Duodenal mucosa (tissue), 2 donors: Measurements from ENCODE around the gene THEMIS.
A peak's percentile ranks its signal among the peaks of the same experiment; 100 is the strongest.
"Not testable (repeated sequence)": the region's sequence is repeated elsewhere in the genome, so short reads cannot be mapped to it uniquely, and the experiment has no call there.

Experiments used
- H3K27ac ChIP-seq: one replicate; pipeline ENCODE4 v1.7.0; 2013; ENCODE audit warnings: low read depth, low read length
- H3K27me3 ChIP-seq, 2 donors: one replicate each; pipeline ENCODE4 v1.7.0; 2013; ENCODE audit warnings: low read length in 2 of 2, control low read depth in 1 of 2; ENCODE audit not compliant: insufficient read depth in 2 of 2, control insufficient read depth in 1 of 2
- H3K36me3 ChIP-seq, 2 donors: one replicate each; pipeline ENCODE4 v1.7.0; 2013; ENCODE audit warnings: low read length in 2 of 2, control low read depth in 1 of 2; ENCODE audit not compliant: insufficient read depth in 2 of 2, control insufficient read depth in 1 of 2
- H3K4me1 ChIP-seq, 2 donors: one replicate each; pipeline ENCODE4 v1.7.0; 2013; ENCODE audit warnings: low read length in 2 of 2, control low read depth in 1 of 2; ENCODE audit not compliant: insufficient read depth in 2 of 2, control insufficient read depth in 1 of 2
- H3K4me3 ChIP-seq, 2 donors: one replicate each; pipeline ENCODE4 v1.7.0; 2013; ENCODE audit warnings: low read length in 2 of 2, low read depth in 1 of 2
- H3K9ac ChIP-seq, 2 donors: one replicate each; pipeline ENCODE4 v1.7.0; 2013; ENCODE audit warnings: low read length in 2 of 2, low read depth in 1 of 2
- H3K9me3 ChIP-seq, 2 donors: one replicate each; pipeline ENCODE4 v1.7.0; 2013; ENCODE audit warnings: low read length in 2 of 2, control low read depth in 1 of 2; ENCODE audit not compliant: control insufficient read depth in 1 of 2

The THEMIS gene

DNA sequence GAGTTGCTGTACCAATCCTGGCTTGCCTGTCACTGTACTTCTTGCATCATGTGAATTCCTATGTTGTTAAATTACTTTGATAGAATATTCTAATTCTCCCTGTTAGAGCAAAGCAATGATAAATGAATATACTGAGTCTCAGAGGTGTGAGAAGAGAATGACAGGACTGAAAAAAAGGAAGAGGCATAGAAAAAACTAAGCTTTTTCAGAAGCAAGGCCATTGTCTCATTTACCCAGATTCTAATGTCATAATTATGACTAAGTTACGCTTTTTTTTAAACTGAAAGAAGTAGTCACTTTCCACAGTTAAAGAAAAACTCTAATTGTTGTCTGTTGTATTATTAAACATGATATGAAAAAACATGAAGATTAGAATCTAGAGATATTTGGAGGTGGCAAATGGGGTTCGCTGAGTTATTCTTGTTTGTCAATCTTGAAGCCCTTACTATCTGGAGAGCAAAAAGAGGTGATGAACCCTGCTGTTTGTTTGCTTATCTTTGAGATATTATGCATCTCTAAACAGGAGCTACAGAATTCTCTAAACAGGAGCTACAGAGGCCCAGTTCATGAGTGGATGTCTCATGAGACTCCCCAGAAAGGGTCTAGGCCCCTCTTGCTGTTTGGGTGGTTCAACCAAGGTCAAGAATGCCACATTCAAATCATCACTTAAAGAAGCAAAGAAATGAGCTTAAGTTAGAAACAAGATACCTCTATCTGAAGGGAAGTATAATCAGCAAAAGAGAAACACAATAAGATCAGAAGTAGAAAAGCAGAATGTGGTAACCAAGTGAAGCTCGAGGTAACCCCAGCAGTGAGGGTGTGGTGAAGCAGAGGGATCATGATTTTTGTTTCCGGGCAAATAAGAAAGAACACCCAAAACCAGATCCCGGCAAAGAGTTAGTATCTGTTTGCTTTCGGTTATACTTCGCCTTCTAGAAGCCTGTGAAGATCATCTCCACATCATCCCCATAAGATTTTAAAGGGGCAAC is 33.3 kb upstream of the THEMIS start:
- no peaks in the 10 kb centered on the region for H3K4me1 ChIP-seq
- H3K36me3 ChIP-seq = no peaks in the 10 kb centered on the region
- no peaks in the 10 kb centered on the region for H3K27me3 ChIP-seq
- peaks cover 8 to 9% of the 10 kb centered on the region in 2 donors for H3K9me3 ChIP-seq
- H3K4me3 ChIP-seq = no peak overlapping the region
- no peak overlapping the region for H3K27ac ChIP-seq
- no peak overlapping the region for H3K9ac ChIP-seq

DNA sequence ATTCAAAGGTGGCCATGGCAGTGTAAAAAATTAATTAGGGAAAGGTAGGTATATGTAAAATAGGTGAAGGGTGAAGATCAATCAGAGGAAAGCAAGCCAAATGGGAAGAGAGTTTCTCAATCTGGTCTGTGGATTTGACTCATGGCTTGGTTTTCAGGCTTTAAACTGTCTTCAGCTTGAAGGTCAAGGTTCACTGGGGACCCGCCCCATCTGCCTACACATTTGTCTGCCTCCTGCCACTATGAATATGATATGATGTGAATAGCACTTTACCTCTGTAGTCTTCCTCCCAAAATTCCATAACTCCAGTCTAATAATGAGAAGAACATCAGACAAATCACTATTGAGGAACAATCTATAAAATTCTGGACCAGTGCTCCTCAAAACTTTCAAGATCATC is 32.3 kb upstream of the THEMIS start:
- Histone ChIP-seq H3K9ac (no peak overlapping the region), H3K36me3 (no peaks in the 10 kb centered on the region), H3K27ac (no peak overlapping the region), H3K4me3 (no peak overlapping the region), H3K9me3 (peaks cover 8 to 9% of the 10 kb centered on the region in 2 donors), H3K27me3 (no peaks in the 10 kb centered on the region), H3K4me1 (no peaks in the 10 kb centered on the region)

DNA sequence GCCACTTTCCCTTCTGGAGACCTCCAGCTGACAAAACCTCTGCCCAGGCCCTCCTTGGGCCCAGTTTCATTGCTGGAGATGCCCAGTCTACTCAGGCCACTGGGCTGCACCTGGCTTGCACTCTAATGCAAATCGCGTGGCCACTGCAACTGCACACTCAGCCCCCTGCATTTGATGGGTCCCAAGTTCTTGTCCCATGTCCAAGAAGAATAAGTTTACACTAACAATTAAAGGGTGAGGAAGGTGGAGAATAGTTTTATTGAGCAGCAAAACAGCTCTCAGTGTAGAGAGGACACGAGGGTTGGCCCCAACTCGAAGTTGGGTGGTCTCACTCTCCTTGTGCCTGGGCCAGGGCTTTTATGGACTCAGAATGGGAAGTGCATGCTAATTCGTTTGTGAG is 31.9 kb upstream of the THEMIS start:
- no peaks in the 10 kb centered on the region for H3K36me3 ChIP-seq
- no peak overlapping the region for H3K27ac ChIP-seq
- no peak overlapping the region for H3K9ac ChIP-seq
- H3K9me3 ChIP-seq = peaks cover 8 to 9% of the 10 kb centered on the region in 2 donors
- H3K4me1 ChIP-seq = no peaks in the 10 kb centered on the region
- no peak overlapping the region for H3K4me3 ChIP-seq
- no peaks in the 10 kb centered on the region for H3K27me3 ChIP-seq

DNA sequence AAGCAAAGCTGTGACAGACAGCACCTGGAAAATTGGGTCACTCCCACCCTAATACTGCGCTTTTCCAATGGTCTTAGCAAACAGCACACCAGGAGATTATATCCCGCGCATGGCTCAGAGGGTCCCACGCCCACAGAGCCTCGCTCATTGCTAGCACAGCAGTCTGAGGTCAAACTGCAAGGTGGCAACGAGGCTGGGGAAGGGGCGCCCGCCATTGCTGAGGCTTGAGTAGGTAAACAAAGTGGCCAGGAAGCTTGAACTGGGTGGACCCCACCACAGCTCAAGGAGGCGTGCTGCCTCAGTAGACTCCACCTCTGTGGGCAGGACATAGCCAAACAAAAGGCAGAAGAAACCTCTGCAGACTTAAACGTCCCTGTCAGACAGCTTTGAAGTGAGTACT is 25.6 kb upstream of the THEMIS start:
- not testable (repeated sequence) for H3K4me3 ChIP-seq, H3K36me3 ChIP-seq, H3K27me3 ChIP-seq, H3K4me1 ChIP-seq, H3K27ac ChIP-seq, H3K9ac ChIP-seq, H3K9me3 ChIP-seq

DNA sequence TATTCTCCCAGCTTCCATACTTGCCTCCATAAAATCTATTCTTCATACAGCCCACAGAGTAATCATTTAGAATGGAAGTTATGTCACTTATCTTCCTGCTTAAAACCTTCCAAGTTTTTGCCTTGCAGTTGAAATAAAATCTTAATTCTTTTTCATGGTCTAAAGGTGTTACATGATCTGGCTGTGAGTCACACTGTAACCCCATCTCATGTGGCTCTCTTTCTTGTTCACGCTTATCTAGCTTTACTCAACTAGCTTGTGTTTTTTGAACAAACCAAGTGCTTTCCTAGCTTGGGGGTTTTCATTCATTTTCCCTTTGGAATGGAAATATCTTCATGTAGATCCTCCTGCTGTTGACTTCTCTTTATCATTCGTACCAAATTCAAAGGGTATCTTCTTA is 23.6 kb upstream of the THEMIS start:
- Histone ChIP-seq H3K4me3 (no peak overlapping the region), H3K36me3 (no peaks in the 10 kb centered on the region), H3K4me1 (no peaks in the 10 kb centered on the region), H3K9me3 (no peaks in the 10 kb centered on the region), H3K27ac (no peak overlapping the region), H3K9ac (no peak overlapping the region), H3K27me3 (no peaks in the 10 kb centered on the region)

DNA sequence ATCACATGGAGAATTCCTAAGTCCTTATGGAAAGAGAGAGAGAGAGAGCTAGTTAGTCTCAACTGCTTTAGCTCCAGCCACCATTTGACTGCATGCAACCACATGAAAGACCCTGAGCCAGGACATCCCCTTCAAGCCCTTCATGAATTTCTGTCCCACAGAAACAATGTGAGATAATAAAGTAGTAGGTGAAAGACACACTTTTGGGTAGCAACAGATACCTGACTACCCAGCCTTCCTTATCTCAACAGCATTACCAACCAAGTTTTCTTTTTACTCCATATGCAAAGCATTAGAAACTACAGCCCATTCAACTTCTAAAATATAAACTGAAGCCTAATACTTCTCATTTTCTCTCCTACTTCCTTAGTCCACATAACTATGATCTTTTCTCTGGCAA is 23.2 kb upstream of the THEMIS start:
- Histone ChIP-seq H3K4me1 (no peaks in the 10 kb centered on the region), H3K27me3 (no peaks in the 10 kb centered on the region), H3K36me3 (no peaks in the 10 kb centered on the region), H3K9ac (no peak overlapping the region), H3K27ac (no peak overlapping the region), H3K4me3 (no peak overlapping the region), H3K9me3 (no peaks in the 10 kb centered on the region)

DNA sequence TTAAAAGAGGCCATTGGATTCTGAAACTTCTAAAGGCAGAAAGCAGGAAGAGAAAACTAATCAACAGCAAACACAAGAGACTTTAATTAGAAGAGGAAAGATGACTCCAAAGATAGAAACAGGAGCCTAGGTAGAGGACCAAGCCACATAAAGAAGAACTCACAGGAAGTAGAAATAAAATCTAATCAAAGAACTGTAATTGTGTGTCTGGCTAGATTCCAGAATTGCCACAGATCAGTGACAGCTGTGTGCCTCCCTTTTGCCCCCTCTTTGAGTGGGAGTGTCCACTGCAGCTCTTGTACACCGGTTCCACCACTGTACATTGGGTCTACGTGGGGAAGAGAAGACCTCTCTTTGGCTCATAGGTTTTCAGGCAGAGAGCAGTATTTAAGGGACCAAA is 22.3 kb upstream of the THEMIS start:
- H3K9ac ChIP-seq = no peak overlapping the region
- H3K27ac ChIP-seq = no peak overlapping the region
- H3K36me3 ChIP-seq = no peaks in the 10 kb centered on the region
- no peaks in the 10 kb centered on the region for H3K27me3 ChIP-seq
- H3K4me3 ChIP-seq = no peak overlapping the region
- no peaks in the 10 kb centered on the region for H3K4me1 ChIP-seq
- H3K9me3 ChIP-seq = no peaks in the 10 kb centered on the region

DNA sequence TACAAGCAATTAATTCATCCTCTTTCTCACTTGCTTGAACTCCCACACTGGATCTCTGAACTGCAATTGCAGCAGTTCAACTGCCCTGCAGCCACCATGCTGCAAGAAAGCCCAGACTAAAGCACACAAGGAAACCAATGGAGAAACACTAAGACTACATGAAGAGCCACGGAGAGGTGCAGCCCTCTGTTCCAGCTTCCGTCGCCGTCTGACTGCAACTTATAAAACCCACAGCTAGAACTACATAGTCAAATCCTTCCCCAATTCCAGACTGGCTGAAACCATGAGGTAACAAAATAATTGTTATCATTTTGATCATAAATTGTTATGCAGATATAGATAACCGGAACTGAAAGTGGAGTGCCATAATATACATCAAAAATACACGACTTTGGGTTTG is 21.1 kb upstream of the THEMIS start:
- H3K27me3 ChIP-seq = no peaks in the 10 kb centered on the region
- H3K9me3 ChIP-seq = no peaks in the 10 kb centered on the region
- no peak overlapping the region for H3K4me3 ChIP-seq
- no peak overlapping the region for H3K27ac ChIP-seq
- no peak overlapping the region for H3K9ac ChIP-seq
- no peaks in the 10 kb centered on the region for H3K36me3 ChIP-seq
- H3K4me1 ChIP-seq = no peaks in the 10 kb centered on the region

DNA sequence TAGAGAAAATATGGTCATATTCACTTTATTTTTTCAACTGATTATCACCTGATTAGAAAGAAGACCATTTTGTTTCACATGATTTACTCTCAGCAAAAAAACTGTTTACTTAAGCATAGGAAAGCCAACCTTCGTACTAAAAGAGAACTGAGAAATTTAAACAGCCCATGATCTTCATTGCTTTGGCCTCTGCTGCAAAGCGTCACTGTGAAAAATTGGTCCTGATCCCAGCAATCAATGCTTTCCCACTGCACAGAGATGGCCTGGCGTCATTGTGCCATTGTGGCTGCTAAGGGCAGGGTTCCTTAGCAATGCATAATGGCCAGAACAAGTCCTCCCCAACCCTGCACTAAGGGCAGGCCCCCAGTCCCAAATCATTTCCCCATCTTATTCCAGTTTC is 19.9 kb upstream of the THEMIS start:
- Histone ChIP-seq H3K4me3 (no peak overlapping the region), H3K4me1 (no peaks in the 10 kb centered on the region), H3K27ac (no peak overlapping the region), H3K9me3 (no peaks in the 10 kb centered on the region), H3K9ac (no peak overlapping the region), H3K27me3 (no peaks in the 10 kb centered on the region), H3K36me3 (no peaks in the 10 kb centered on the region)

DNA sequence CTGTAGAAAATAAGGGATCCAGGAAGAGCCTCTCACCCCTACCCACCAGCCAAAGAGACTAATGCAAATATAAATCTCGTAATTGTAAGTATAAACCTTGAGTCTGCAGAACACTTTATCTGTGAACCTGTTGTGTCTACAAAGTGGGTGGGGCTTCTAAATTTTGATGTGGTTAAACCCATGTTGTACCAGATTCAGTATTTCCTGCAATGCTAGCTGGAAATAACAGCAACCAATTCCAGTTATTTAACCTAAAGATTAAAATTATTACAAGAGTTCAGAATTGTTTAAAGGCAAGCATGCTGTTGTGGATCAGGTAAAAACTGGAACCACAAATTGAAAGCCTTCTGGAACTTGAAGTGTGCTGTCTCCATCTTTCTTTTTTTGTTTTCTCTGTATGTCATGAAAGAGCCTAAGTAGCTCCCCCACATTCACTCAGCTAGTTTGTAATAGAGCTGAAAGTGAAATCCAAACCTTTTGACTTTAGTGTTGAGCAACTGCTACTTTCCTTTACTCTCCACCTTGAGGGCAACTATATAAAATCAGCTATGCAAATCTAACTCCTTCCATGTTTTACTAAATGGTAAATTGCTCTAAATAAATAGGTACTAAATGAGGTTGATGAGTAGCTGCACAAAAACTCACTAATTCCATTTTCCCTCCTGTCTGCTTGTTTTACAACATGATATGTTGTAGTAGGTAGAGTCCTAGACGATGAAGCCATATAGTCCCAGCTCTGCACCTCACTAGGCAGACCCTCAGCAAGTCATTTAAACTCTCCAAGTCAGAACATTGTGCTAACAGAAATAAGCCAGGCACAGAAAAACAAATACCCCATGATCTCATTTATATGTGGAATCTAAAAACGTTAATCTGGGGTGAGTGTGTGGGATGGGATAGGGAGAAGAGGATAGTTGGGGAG is 17.9 kb upstream of the THEMIS start:
- no peaks in the 10 kb centered on the region for H3K4me1 ChIP-seq
- peak overlapping the region in 1 of 2 donors; percentile 23 for H3K4me3 ChIP-seq
- no peak overlapping the region for H3K27ac ChIP-seq
- no peaks in the 10 kb centered on the region for H3K36me3 ChIP-seq
- H3K9ac ChIP-seq = no peak overlapping the region
- H3K27me3 ChIP-seq = no peaks in the 10 kb centered on the region
- H3K9me3 ChIP-seq = no peaks in the 10 kb centered on the region
